ENCODE results near the gene LYAR. TPM values are rescaled to one million over a fixed set of nuclear protein-coding genes. Genes with fewer than 3 reads are reported as not detected.

LYAR gene
- total RNA-seq, 1 donor from 2014 or later = 25.3 TPM

GRCh38 chr4:4320951-4321714 lies 31.2 kb upstream of the LYAR start:
- DNase-seq (ENCODE audit: low read depth) (no peak), FAIRE-seq (no peak)
- H3K27me3 ChIP-seq (ENCODE audit: control insufficient read depth, insufficient read depth, low read length) = no peaks in the 10 kb centered on the region
- TF ChIP-seq, protein P1, sequence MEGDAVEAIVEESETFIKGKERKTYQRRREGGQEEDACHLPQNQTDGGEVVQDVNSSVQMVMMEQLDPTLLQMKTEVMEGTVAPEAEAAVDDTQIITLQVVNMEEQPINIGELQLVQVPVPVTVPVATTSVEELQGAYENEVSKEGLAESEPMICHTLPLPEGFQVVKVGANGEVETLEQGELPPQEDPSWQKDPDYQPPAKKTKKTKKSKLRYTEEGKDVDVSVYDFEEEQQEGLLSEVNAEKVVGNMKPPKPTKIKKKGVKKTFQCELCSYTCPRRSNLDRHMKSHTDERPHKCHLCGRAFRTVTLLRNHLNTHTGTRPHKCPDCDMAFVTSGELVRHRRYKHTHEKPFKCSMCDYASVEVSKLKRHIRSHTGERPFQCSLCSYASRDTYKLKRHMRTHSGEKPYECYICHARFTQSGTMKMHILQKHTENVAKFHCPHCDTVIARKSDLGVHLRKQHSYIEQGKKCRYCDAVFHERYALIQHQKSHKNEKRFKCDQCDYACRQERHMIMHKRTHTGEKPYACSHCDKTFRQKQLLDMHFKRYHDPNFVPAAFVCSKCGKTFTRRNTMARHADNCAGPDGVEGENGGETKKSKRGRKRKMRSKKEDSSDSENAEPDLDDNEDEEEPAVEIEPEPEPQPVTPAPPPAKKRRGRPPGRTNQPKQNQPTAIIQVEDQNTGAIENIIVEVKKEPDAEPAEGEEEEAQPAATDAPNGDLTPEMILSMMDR (IDR thresholded peaks at IDR 0.05; ENCODE audit: insufficient read depth, low read length, severe bottlenecking) = no peak
- H3K4me3 ChIP-seq (ENCODE audit: low read depth, low read length) = no peak overlapping the region
- H3K36me3 ChIP-seq (ENCODE audit: control insufficient read depth, insufficient read depth, low read length) = peaks cover 10% of the 10 kb centered on the region

DNA sequence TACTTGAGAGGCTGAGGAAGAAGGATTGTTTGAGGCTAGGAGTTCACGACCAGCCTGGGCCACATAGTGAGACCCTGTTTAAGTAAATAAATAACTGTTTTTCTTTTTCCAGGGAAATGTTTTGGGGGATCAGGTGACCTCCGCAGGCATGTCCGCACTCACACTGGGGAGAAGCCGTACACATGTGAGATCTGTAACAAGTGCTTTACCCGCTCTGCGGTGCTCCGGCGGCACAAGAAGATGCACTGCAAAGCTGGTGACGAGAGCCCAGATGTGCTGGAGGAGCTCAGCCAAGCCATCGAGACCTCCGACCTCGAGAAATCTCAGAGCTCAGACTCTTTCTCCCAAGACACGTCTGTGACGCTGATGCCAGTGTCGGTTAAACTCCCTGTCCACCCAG lies 30.6 kb upstream of the LYAR start:
- no peaks in the 10 kb centered on the region for H3K27me3 ChIP-seq (ENCODE audit: control insufficient read depth, insufficient read depth, low read length)
- peaks cover 10% of the 10 kb centered on the region for H3K36me3 ChIP-seq (ENCODE audit: control insufficient read depth, insufficient read depth, low read length)
- FAIRE-seq (no peak), DNase-seq (ENCODE audit: low read depth) (no peak)
- H3K4me3 ChIP-seq (ENCODE audit: low read depth, low read length) = no peak overlapping the region
- TF ChIP-seq, protein P1 (IDR thresholded peaks at IDR 0.05; ENCODE audit: insufficient read depth, low read length, severe bottlenecking) = no peak

DNA sequence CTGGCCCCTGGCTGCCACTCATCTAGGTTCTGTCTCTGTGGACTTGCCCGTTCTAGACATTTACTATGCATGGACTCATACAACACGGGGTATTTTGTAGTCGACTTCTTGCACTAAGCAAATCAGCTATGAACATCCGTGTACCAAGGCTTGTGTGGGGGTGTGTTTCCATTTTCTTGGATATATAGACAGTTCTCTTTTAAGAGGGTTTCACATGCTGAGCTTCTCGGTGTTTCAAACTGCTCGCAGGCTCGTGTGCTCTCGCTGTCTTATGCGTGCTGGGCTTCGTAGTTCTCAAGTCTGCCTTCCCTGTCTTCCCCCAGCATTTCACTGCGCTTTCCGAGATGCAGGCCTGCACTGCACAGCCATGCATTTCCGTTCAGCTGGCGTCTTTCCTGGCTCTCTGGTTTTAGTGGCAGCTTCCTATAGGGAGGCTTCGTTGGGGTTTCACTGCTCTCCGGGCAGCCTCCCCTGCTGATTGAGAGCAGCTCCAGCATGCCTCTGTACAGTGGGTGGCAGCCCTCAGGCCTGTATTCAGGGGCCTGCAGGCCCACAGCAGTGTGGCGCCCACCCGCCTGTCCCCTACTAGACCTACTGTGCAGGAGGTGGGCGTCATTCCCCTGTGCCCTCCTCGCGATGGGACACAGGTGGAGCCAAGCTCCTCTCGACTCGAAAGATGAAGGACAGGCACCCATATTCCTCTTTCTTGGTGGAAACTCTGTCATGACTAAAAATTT lies 27.7 kb upstream of the LYAR start:
- DNase-seq (ENCODE audit: low read depth) = no peak
- no peak overlapping the region for H3K4me3 ChIP-seq (ENCODE audit: low read depth, low read length)
- FAIRE-seq = no peak
- H3K27me3 ChIP-seq (ENCODE audit: control insufficient read depth, insufficient read depth, low read length) = no peaks in the 10 kb centered on the region
- H3K36me3 ChIP-seq (ENCODE audit: control insufficient read depth, insufficient read depth, low read length) = peaks cover 16% of the 10 kb centered on the region
- TF ChIP-seq, protein P1 (IDR thresholded peaks at IDR 0.05; ENCODE audit: insufficient read depth, low read length, severe bottlenecking) = no peak

GRCh38 chr4:4316150-4316495 lies 26.2 kb upstream of the LYAR start:
- Histone ChIP-seq H3K36me3 (ENCODE audit: control insufficient read depth, insufficient read depth, low read length) (peaks cover 13% of the 10 kb centered on the region), H3K4me3 (ENCODE audit: low read depth, low read length) (no peak overlapping the region), H3K27me3 (ENCODE audit: control insufficient read depth, insufficient read depth, low read length) (no peaks in the 10 kb centered on the region)
- TF ChIP-seq, protein P1 (IDR thresholded peaks at IDR 0.05; ENCODE audit: insufficient read depth, low read length, severe bottlenecking) = no peak
- FAIRE-seq (no peak), DNase-seq (ENCODE audit: low read depth) (no peak)

DNA sequence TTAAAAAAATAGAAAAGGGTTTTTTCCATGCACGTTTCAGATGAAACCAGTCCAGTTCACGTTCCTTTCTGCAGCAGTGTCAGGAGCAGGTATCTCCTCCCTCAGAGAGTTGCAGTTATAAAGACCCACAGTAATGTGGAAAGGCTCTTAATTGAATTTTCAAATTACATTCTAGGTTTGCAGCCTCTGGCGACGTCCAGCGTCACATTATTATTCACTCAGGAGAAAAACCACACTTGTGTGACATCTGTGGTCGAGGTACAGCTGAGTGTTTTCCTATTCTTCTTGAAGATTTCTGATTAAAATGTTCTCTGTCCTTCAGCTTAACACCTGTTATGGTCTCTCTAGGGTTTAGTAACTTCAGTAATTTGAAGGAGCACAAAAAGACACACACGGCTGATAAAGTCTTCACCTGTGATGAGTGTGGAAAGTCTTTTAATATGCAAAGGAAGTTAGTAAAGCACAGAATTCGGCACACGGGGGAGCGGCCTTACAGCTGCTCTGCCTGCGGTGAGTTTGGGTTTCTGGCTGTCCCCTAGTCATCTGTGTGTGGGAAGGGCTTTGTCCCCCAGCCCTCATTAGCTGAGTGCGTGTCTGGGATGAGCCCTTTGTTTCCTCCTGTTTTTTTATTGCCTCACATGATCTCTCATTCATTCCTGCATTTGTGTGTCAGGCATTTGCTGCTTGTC lies 25.7 kb upstream of the LYAR start:
- DNase-seq (ENCODE audit: low read depth) (no peak), FAIRE-seq (no peak)
- H3K36me3 ChIP-seq (ENCODE audit: control insufficient read depth, insufficient read depth, low read length) = peaks cover 10% of the 10 kb centered on the region
- no peaks in the 10 kb centered on the region for H3K27me3 ChIP-seq (ENCODE audit: control insufficient read depth, insufficient read depth, low read length)
- H3K4me3 ChIP-seq (ENCODE audit: low read depth, low read length) = no peak overlapping the region
- TF ChIP-seq, protein P1 (IDR thresholded peaks at IDR 0.05; ENCODE audit: insufficient read depth, low read length, severe bottlenecking) = no peak

All from bronchial epithelial cell (primary cell).